ENCODE measurements around the gene HEXD.

HEXD gene

DNA sequence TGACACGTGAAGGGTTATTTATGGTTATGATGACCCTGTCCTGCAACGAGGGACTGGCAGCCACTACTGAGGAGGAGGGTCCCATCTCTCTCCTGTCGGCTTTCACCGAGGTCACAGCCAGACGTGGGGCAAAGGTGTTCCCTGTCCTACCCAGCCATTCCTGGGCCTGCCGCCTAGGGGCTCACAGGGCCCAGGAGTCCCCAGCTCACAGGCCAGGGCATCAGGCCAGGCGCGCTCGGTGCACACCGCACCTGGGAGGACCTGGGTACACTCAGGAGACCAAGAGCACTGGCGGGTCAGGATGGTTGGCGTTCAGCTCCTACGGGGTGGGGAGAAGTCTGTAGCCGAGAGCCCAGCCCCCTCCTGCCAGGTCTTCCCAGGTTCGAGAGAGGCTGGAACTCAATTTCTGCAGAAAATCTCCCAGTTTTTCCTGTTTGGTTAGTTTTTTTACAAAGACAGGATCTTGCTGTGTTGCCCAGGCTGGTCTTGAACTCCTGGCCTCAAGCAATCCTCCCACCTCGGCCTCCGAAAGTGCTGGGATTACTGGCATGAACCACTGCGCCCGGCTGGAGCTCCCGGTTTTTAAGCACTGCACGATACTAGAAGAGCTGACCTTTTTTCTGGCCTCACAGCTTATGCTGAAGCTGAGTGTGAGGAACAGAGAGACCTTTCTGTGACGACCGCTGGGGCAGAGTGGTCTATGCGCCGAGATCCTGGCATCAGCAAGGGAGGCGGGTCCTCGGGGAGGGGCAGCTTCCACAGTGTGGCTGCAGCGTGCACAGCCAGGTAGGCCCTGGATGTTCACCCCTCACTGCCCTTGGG is 24.7 kb downstream of the HEXD start:
- TF ChIP-seq, protein P1, sequence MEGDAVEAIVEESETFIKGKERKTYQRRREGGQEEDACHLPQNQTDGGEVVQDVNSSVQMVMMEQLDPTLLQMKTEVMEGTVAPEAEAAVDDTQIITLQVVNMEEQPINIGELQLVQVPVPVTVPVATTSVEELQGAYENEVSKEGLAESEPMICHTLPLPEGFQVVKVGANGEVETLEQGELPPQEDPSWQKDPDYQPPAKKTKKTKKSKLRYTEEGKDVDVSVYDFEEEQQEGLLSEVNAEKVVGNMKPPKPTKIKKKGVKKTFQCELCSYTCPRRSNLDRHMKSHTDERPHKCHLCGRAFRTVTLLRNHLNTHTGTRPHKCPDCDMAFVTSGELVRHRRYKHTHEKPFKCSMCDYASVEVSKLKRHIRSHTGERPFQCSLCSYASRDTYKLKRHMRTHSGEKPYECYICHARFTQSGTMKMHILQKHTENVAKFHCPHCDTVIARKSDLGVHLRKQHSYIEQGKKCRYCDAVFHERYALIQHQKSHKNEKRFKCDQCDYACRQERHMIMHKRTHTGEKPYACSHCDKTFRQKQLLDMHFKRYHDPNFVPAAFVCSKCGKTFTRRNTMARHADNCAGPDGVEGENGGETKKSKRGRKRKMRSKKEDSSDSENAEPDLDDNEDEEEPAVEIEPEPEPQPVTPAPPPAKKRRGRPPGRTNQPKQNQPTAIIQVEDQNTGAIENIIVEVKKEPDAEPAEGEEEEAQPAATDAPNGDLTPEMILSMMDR (conservative IDR thresholded peaks at IDR 0.05; ENCODE audit: control insufficient read depth, insufficient read depth, low read depth, low read length) = no peak
- no peak overlapping the region for H3K4me3 ChIP-seq (ENCODE audit: control insufficient read depth, low read depth, low read length)
- no peak for DNase-seq (ENCODE audit: low read depth)

DNA sequence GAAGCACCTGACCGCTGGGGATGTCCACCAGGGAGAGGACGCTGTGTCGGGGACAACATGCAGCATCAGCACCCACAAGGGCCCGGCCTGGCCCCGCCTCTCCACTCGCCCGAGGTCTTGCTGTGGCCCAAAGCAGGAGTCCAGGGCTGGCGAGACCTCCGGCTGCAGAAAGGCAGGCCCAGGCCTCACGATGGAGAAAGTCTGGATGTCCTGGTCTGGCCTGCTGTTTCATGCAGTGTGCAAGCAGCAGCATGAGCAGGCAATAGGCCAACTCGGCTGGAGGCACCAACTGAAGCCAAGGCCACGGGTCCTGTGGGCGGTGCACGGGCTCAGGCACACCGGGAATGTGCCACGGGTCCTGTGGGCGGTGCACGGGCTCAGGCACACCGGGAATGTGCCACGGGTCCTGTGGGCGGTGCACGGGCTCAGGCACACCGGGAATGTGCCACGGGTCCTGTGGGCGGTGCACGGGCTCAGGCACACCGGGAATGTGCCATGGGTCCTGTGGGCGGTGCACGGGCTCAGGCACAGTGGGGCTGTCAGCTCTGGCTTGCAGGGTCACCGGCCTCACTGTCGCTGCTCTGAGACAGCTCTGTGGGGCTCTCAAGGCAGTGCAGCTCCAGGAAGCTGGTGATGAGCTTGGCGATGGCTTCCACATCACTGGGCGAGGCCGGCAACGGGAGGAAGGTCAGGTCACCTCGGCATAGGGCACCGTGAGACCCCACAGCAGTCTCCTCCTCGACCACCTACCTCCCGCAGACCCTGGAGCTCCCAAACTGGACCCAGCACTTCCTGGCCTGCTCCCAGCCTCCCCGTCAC is 25.5 kb downstream of the HEXD start:
- TF ChIP-seq, protein P1 (conservative IDR thresholded peaks at IDR 0.05; ENCODE audit: control insufficient read depth, insufficient read depth, low read depth, low read length) = no peak
- DNase-seq (ENCODE audit: low read depth) = peak; percentile 34

DNA sequence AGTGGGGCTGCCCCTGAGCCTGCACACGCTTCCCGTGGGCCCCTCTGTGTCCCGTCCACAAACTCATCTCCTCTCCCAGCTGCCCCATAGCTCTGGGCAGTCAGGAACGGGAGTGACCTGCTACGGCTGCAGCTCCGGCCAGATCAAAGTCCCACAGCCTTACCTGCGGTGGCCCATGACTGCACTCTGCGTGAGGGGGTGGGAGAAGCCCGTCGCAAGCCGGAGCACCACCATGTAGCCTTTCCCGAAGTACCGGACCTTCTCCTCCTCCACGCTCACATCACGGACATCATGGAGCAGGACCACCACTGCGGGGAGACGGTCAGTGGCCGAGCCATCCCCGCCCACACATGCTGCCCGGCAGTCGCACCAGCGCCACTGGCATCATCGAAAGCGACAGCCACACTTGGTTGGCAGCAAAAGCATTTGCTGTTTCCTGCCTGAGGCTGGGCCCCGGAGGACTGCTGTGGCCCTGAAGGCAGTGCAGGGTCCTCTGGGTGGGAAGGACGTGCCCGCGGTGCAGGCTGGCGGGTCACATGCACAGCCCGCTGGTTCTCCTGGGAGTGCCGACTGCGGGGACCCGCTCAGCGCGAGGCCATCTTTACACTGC is 26.2 kb downstream of the HEXD start:
- no peak for DNase-seq (ENCODE audit: low read depth)
- TF ChIP-seq, protein P1 (conservative IDR thresholded peaks at IDR 0.05; ENCODE audit: control insufficient read depth, insufficient read depth, low read depth, low read length) = no peak
- H3K4me3 ChIP-seq (ENCODE audit: control insufficient read depth, low read depth, low read length) = no peak overlapping the region

More for the DNA sequence above, 25.5 kb downstream of the HEXD start:
- H3K4me3 ChIP-seq (ENCODE audit: control insufficient read depth, low read depth, low read length) = no peak overlapping the region

DNA sequence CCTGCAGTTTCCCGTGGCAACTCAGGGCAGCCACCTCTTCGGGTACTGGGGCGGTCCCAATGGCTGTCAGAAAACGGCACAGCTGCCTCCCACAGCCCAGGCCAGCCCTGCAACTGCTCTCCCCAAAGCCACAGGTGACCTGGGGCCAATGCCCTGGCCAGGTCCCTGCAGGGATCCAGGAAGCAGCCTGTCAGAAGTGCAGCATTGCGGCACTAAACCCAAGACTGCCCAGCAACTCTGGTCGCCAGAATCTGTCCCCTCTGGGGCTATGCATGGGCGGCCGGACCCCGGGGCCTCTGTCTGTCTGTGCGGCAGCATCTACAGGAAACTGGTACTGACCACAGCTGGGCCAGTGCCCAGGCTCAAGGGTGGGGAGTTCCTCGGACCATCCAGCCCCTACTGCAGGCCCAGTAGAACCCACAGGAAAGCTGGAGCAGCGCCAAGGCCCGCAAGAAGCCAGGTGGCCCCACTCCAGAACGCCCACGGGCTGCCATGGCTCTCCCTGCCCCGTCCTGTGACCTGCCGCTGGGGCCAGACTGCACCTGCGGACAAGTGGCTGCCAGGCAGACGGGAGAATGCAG is 26.9 kb downstream of the HEXD start:
- H3K4me3 ChIP-seq (ENCODE audit: control insufficient read depth, low read depth, low read length) = no peak overlapping the region
- DNase-seq (ENCODE audit: low read depth) = no peak

DNA sequence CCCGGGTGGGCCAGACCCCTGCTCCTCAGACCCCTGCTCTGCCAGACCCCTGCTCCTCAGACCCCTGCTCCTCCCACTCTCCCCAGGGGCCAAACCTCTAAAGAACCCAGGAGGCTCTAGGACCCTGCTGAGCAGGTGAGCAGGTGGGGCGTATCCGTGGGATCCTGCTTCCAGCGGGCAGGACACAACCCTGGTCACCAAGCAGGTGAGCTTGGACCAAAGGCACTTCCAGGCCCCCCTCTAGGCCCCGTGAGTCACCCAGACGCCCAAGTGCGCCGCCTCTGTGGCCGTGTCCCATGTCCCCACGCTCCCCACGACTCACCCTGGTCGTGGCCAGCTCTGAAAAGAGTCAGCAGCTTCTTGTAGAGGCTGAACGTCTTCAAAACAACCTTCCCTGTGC is 27.4 kb downstream of the HEXD start:
- TF ChIP-seq, protein P1 (conservative IDR thresholded peaks at IDR 0.05; ENCODE audit: control insufficient read depth, insufficient read depth, low read depth, low read length) = no peak
- no peak for DNase-seq (ENCODE audit: low read depth)
- H3K4me3 ChIP-seq (ENCODE audit: control insufficient read depth, low read depth, low read length) = no peak overlapping the region

More for the DNA sequence above, 26.9 kb downstream of the HEXD start:
- TF ChIP-seq, protein P1 (conservative IDR thresholded peaks at IDR 0.05; ENCODE audit: control insufficient read depth, insufficient read depth, low read depth, low read length) = no peak

DNA sequence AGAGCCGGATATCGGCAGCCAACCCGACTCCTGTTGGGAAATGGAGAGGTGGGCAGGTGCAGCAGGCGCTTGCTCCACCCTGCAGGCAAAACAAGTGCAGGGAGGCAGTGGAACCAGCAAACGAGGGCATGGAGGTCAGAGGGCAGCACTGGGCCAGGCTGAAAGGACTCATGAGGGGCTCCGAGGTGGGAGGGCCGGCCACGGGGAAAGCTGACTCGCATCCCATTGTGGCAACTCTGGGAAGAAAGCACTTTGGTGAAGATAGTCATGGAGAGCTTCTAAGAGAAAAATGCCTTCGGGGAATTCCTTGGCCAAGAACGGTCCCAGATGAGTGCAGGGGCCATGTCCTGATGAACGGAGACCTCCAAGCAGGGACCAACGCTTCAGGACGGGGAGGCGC is 28.0 kb downstream of the HEXD start:
- DNase-seq (ENCODE audit: low read depth) = no peak
- TF ChIP-seq, protein P1 (conservative IDR thresholded peaks at IDR 0.05; ENCODE audit: control insufficient read depth, insufficient read depth, low read depth, low read length) = no peak
- no peak overlapping the region for H3K4me3 ChIP-seq (ENCODE audit: control insufficient read depth, low read depth, low read length)

Data from fibroblast of mammary gland (primary cell).